Effector memory CD4-positive, alpha-beta T cell (primary cell): ENCODE measurements around the gene PRR33.
"Not testable (repeated sequence)": the region's sequence is repeated elsewhere in the genome, so short reads cannot be mapped to it uniquely, and the experiment has no call there.

Experiments used
- DNase-seq, 3 donors: peaks; one replicate each; pipeline ENCODE4 v3.0.0-alpha.2; 2020
- H3K27ac ChIP-seq: 2 replicates; pipeline ENCODE4 v1.7.0; 2013; ENCODE audit warnings: mild to moderate bottlenecking, low read length, moderate library complexity; ENCODE audit not compliant: insufficient read depth, poor library complexity, severe bottlenecking
- H3K27me3 ChIP-seq: replicated peaks from 2 replicates; pipeline ENCODE4 v1.7.0; 2013; ENCODE audit warnings: mild to moderate bottlenecking, low read length; ENCODE audit not compliant: insufficient read depth, control insufficient read depth, poor library complexity, severe bottlenecking
- H3K36me3 ChIP-seq: 2 replicates; pipeline ENCODE4 v1.7.0; 2013; ENCODE audit warnings: mild to moderate bottlenecking, low read length, moderate library complexity; ENCODE audit not compliant: control insufficient read depth, insufficient read depth
- H3K4me1 ChIP-seq: 2 replicates; pipeline ENCODE4 v1.7.0; 2013; ENCODE audit warnings: low read length, mild to moderate bottlenecking; ENCODE audit not compliant: control insufficient read depth, insufficient read depth, poor library complexity, severe bottlenecking
- H3K4me3 ChIP-seq: 2 replicates; pipeline ENCODE4 v1.7.0; 2013; ENCODE audit warnings: low read length, low read depth, mild to moderate bottlenecking; ENCODE audit not compliant: insufficient read depth, poor library complexity, severe bottlenecking
- H3K9me3 ChIP-seq: 2 replicates; pipeline ENCODE4 v1.7.0; 2013; ENCODE audit warnings: mild to moderate bottlenecking, low read length, moderate library complexity; ENCODE audit not compliant: control insufficient read depth
- total RNA-seq, 3 donors: gene quantifications; one replicate each; lab custom pipeline; 2026; lab: John Stamatoyannopoulos, UW

PRR33 gene
- 0 to 0.19 (median 0) reads per million in 3 donors for total RNA-seq

DNA sequence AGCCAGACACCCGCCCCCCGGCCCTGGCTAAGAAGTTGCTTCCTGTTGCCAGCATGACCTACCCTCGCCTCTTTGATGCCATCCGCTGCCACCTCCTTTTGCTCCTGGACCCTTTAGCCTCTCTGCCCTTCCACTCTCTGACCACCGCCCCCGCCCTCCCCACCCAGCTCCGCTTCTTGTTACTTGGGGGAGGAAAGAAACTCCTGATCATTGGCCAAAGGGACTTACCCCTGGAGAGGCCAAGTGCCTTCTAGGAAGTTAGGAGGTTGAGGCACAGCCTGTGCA lies at the start of gene PRR33:
TSS of gene PRR33 (minus strand) at position 65 of the 285 bp plus-strand sequence. CDS start 1,311 bp downstream, outside the sequence.
- Histone ChIP-seq H3K4me1 (peaks cover 47% of the 10 kb centered on the region), H3K27ac (no peak within 1 kb of the TSS), H3K9me3 (no peaks in the 10 kb centered on the region), H3K27me3 (no peaks in the 10 kb centered on the region), H3K4me3 (peak within 1 kb of the TSS; percentile 10), H3K36me3 (no peaks in the 10 kb centered on the region)
- DNase-seq, result no peak

DNA sequence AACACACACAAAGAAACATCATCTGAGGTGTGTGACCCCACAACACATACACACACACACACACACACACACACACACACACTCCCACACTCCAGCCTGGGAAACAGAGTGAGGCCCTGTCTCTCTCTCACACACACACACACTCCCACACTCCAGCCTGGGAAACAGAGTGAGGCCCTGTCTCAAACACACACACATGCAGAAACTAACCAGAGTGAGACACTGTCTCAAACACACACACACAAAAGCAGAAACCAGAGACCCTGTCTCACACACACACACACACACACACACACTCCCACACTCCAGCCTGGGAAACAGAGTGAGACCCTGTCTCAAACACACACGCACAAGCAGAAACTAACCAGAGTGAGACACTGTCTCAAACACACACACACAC lies 48.1 kb upstream of the PRR33 start:
- H3K36me3 ChIP-seq, H3K9me3 ChIP-seq, H3K27ac ChIP-seq, H3K4me1 ChIP-seq, DNase-seq, H3K27me3 ChIP-seq, H3K4me3 ChIP-seq: not testable (repeated sequence)

DNA sequence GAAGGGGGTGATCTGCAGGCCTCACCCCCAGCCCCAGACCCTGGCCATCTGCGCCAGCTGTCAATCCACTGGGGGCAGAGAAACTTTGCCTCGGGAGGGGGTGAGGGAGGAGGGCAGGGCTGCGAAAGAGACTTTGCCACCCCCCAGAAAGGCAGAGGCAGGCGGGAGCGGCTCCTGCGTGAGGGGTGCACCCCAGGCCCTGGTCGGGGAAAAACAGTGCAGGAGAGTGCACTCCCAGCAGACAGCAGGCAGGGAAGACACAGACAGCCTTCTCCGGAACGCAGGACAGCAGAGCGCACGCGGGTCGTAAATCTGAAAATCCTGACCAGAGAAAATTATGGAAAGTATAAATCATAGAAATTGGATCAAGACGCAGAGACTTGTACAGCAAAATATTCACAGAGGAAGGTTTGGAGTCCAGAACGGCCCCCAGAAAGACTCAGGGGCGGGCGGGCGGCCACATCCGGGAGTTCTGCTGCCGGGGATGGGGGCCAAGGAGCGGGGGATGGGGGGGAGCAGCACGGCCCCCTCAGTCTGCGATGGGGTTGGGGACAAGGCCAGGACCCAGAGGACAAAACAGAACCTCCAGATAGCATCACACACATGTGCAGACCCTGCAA lies 47.4 kb upstream of the PRR33 start:
- Histone ChIP-seq H3K4me3 (no peak overlapping the region), H3K27ac (no peak overlapping the region)
- no peak for DNase-seq

DNA sequence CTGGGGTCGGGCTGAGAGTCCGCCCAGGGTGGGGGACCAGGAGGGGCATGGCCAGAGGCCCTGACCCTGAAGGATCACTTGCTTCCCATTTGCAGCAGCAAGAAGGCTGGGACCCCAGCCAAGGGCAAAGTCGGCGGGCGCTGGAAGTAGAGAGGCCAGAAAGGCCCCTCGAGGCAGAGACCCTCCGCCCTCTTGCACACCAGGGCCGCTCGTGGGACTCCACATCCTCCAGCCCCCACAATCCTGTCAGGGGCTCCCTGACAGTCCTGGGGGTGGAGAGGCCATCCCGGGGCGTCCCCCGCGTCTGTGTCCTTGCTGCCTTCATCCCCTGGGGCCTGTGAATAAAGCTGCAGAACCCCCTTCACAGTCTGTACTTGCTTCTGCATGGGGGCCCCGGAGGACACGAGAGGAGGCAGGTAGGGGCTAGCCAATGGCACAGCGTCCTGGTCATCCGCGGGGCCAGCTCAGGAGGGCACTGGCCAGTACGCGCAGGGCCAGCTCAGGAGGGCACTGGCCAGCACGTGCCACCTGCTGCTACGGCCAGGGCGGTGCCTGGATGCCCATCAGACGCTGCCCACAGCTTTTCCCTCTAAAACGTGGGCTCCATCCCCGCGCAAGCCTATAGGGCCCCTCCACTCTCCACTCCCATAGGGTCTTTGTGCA lies 46.8 kb upstream of the PRR33 start:
- H3K27ac ChIP-seq, result no peak overlapping the region
- DNase-seq, result no peak
- no peaks in the 10 kb centered on the region for H3K9me3 ChIP-seq
- no peaks in the 10 kb centered on the region for H3K4me1 ChIP-seq
- no peaks in the 10 kb centered on the region for H3K27me3 ChIP-seq
- no peak overlapping the region for H3K4me3 ChIP-seq
- H3K36me3 ChIP-seq, result no peaks in the 10 kb centered on the region

More for the DNA sequence above, 47.4 kb upstream of the PRR33 start:
- H3K4me1 ChIP-seq, result no peaks in the 10 kb centered on the region
- no peaks in the 10 kb centered on the region for H3K36me3 ChIP-seq
- H3K9me3 ChIP-seq, result no peaks in the 10 kb centered on the region
- no peaks in the 10 kb centered on the region for H3K27me3 ChIP-seq

DNA sequence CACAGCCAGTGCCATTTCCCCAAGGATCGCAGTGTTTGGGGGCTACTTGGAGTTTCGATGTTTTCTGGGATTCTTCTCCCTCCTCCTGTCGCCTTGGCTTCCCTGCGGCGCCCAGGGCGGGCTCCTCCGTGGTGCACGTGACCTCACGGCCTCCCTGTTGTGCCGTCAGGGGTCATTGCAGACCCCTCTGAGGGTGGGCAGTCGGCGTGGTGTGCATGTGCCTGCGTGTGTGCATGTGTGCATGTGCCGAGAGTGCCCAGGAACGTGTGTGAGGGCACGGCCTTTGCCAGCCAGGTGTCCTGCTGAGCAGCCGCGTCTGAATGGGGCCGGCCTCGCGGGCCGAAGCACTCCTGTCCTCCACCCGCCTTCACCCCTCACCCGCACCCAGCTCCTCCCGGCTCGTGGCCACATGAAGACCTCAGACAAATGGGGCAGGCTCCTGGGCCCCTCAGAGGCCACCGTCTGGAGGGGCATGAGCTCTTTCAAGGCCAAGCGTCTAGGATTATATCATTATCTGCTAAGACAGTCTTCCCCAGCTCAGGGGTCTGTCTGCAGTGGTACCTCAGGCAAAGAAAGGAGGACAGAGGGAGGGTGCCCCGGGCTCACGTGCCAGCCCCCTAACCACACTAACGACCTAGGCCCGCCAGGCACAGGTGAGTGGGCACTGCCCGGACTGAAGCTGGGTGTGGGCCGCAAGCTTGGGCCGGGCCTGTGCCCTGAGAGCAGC lies 46.1 kb upstream of the PRR33 start:
- Histone ChIP-seq H3K27me3 (no peaks in the 10 kb centered on the region), H3K27ac (no peak overlapping the region), H3K4me3 (no peak overlapping the region), H3K9me3 (no peaks in the 10 kb centered on the region), H3K36me3 (no peaks in the 10 kb centered on the region), H3K4me1 (no peaks in the 10 kb centered on the region)
- no peak for DNase-seq

DNA sequence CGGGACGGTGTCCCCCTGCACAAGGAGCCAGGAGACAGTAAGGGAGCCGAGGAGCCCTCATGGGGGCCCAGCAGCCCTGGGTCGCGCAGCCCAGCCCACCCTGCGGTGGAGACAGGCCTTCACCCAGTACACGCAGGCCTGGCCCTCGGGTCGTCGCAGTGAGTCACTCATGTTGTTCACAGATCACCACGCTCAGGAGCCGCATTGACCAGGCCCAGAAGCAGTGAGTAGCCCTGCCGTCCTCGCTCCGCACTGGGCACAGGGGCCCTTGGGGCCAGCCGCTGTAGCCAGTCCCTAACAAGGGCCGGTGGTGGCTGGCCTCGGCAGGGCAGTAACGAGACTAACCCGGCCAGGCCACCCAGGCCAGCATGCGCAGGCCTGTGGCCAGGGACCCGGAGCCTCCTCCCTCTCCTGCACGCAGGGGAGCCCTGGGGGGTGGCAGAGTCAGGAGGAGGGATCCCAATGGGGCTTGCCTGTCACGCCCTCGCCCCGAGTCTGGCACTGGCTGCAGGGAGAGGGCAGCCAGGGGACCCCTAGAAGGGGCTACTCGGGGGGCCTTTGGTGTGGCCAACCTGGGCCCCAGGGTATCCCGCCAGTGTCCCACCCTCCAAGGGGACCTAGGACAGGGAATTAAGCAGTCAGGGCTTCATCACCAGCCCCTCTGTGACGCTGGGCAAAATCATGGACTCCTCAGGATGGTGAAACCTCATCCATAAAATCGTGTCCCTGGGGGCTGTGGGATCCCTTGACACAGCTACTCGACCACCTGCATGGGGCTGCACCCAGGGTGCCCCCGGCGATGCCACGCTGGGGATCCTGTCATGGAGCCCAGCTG lies 45.3 kb upstream of the PRR33 start:
- H3K4me3 ChIP-seq, result no peak overlapping the region
- H3K9me3 ChIP-seq, result no peaks in the 10 kb centered on the region
- H3K36me3 ChIP-seq, result no peaks in the 10 kb centered on the region
- H3K27ac ChIP-seq, result no peak overlapping the region
- no peak for DNase-seq
- H3K27me3 ChIP-seq, result no peaks in the 10 kb centered on the region
- no peaks in the 10 kb centered on the region for H3K4me1 ChIP-seq

DNA sequence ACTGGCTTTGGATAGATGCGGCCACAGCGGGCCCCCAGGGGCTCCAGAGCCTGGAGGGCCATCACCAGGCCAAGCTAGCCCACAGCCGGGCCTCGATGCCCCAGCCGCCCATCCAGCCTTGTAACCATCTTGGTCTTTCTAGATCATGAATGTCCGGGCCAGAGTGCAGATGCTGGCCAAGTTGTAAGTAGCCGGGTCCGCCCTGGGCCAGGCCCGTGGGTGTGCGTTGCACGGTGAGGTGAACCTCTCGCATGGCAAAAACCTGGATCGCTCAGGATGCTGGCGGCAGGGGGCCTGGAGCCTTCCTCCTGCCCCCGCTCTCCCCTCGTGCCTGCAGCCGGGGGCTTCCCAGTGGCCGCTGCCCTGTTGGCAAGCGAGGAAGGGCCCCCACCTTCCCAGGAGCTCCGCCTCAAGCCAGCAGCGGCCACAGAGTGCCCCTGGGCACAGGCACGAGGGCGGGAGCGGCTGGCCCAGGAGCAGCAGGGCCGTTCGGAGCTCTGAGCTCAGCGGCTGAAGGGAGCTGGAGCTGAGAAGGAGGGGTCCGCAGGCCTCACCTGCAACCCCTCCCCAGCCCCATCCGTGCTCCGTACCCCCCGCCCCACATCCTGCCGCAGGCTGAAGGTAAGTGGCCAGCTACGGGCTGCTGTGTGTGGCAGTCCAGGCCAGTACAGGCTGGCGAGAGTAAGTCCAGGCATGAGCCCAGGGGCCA lies 44.5 kb upstream of the PRR33 start:
- no peaks in the 10 kb centered on the region for H3K27me3 ChIP-seq
- H3K9me3 ChIP-seq, result no peaks in the 10 kb centered on the region
- H3K36me3 ChIP-seq, result no peaks in the 10 kb centered on the region
- no peak overlapping the region for H3K27ac ChIP-seq
- H3K4me3 ChIP-seq, result no peak overlapping the region
- DNase-seq, result no peak
- no peaks in the 10 kb centered on the region for H3K4me1 ChIP-seq

DNA sequence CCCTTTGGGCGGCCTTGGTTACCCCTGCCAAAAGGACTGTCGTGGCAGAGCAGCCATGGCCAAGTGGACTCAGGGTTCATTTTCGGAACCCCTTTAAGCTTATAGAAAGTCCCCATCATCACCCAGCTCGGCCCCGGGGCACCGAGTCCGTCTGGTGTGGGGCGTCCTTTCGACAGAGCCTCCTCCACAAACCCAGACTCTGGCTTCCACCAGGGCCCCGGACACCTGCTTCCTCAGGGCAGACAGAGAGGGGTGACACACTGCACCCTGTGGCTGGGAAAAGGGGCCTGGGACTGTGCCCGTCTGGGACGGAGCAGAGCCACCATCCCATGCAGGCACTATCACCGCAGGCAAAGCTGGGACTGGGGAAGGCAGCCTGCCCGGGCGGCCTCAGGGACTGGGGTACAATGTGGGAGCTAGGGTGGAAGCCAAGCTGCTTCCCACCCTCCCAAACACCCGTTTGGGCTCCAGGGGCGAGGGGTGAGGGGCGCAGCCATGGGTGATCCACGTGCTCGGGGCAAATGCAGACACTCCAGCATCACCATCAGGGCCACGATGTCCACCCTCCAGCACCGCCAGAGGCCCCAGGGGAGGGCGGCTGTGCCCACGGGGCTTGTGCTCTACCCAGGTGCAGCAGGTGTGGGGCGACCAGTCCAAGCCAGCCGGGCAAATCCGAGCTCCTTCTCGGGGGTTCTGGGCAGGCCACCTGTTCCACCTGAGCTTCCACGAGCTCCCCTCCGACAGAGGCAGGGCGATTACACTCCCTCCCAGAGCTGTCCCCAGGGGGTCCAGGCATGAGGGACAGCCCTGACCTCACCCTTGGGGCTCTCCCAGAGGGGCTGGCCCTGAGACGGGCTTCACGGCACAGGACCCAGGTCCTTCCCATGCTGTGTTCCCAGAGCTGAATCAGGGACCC lies 43.7 kb upstream of the PRR33 start:
- Histone ChIP-seq H3K36me3 (no peaks in the 10 kb centered on the region), H3K27ac (no peak overlapping the region), H3K9me3 (no peaks in the 10 kb centered on the region), H3K4me1 (no peaks in the 10 kb centered on the region), H3K27me3 (no peaks in the 10 kb centered on the region), H3K4me3 (no peak overlapping the region)
- no peak for DNase-seq
